HG02938 (cell line): ENCODE results near the gene KCNA5.

Experiments used
- ATAC-seq: cut with Tn5 transposase; IDR thresholded peaks from one replicate; pipeline ENCODE4 v1.9.1; 2021; ENCODE audit warnings: mild to moderate bottlenecking, moderate library complexity; ENCODE audit not compliant: unreplicated experiment

Gene KCNA5

DNA sequence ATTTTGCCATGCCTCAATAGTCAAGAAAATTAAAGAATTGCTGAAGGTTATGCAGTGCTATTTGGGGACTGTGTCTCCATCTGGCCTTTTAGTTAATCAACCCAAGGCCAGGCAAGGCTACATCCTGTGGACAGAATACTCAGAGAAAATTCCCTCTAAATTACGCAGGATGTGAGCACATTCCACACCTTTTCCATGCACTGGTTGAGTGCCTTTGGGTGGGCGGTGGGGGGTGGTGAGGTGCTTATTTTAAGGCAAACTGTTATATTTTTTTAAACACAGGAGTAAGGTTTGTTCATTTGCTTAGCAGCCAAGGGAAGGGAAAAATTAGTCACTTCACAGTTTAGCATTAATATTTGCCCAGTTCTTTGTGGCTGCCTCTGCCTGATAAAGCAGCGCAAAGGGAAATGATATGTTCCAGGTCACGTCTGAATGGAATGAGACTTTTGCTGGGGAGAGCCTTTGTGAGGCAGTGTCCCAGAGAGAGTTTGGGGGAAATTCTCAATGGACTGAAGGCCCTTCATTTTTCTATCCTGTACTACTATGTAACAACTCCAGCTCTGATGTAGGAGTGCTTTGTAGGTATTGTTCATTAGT, 17.2 kb upstream of the KCNA5 start:
- no peak for ATAC-seq

DNA sequence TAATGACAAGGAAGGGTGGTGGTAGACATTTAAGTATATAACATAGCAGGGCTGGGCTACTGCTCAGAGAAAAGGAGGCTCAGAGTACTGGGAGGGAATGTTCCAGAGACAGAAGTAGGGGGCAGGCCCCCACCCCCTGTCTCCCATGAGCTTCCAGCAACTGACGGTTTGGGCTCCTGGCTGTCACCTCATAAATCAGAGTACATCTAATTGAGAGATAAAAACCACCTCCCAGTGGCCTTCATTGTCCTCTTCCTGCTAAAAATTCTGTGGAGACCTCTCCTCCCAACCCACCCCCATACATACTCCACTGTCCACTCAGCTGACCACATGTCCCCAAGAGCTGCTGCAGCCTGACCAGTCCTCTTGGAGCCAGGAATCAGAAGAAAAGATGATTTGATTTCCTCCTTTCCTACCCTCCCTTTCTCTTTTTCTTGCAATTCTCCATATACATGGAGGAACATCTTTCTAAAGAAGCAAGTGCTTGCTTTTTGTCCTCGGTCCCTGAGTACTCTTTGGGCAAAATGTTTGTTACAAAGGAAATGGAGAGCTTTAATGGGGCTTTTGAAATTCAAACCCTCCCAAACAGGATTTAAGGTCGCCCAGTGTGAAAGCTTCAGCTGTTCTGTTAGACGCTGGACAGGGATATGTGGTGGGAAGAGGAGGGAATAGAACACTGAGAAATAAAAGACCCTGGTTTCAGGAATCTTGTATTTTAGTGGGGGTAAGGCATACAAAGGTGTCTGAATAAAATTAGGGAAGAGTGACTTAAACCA, 16.4 kb upstream of the KCNA5 start:
- no peak for ATAC-seq

DNA sequence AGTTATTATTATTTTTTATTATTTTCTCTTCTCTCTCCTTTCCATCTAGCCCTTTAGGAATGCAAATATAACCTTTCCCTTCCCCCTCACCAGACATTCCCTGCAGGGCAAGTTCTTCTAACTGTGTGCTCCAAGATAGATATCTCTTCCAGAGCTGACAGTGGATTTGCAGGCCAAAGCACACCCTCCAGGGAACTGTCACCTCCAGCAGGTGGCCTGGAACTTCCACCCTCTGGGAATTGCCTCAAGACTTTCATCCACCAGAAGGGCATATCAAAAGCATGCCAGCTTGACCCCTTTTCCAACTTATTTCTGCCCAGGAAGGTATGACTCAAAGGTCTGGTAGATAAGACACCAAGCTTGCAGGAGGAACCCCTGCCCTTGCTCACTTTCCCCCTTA, 13.6 kb upstream of the KCNA5 start:
- ATAC-seq = no peak

DNA sequence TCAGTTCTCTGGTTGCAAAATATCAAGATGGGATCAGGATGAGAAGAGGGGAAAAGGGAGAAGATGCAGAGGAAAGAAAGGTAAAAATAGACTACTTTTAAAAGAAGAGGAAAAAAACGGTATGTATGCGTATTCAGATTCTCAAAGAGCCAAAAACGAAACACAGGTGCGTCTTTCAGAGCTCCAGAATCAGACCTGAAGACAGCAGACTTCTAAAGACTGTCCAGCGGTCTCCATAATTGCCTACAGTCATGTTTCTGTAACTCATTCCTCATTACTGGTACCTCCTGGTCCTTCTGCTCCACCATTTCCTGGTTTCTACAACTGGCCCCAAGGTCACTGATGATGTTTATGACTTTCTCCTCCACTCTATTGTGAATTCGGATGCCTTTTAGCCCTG, 12.4 kb upstream of the KCNA5 start:
- ATAC-seq = no peak

DNA sequence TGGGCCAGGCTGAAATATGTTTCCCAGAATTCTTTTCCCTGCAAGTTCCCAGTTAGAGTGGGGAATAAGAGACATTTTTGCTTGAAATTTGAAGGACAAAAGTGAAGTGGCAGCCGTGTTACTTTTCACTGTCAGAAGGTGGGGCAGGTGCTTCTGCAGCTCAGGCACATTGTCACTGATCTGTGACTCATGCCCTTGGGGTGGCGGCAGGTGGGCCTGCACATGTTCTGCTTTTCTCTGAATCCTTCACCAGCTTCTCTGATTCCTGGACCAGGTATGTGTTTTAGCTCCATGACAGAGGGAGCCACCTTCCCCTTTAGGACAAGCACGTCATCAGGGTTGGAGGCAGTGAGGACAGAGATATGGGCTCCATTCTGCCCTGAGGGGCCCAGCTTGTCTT, 11.7 kb upstream of the KCNA5 start:
- ATAC-seq = no peak

DNA sequence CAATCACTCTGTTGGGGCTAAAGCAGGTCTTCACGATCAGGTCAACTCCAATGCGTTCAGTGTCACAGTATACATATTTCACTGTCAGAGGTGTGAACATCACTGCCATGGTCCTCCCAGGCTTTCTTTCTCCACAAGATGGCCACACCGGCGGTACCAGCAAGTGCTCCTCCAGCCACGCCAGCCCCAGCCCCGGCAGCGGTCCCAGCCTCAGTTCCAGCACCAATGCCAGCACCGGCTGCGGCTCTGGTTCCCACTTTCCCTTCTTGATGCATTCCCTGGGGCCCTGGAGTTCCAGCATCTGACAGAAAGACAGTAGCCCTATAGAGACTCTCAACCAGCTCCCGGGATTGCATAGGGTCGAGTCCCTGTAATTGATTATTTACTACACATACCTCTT, 10.9 kb upstream of the KCNA5 start:
- ATAC-seq = no peak

DNA sequence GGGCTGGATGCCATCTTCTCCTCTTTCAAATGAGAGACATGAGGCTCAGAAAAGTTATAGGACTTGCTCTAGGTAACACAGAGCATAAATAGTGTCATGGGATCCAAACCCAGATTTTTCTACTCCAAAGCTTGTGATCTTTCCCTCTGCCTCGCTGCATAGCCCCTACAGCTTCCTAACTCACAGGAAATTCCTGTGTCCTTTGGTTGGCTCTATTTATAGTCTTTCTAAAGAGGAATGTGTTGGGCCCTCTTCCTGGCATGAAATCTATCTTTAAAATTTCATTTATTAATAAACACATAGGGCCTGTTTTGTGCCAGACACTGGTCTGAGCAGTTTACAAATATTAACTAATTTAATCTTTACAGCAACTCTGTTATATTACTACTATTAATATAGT, 9.8 kb upstream of the KCNA5 start:
- ATAC-seq = no peak

DNA sequence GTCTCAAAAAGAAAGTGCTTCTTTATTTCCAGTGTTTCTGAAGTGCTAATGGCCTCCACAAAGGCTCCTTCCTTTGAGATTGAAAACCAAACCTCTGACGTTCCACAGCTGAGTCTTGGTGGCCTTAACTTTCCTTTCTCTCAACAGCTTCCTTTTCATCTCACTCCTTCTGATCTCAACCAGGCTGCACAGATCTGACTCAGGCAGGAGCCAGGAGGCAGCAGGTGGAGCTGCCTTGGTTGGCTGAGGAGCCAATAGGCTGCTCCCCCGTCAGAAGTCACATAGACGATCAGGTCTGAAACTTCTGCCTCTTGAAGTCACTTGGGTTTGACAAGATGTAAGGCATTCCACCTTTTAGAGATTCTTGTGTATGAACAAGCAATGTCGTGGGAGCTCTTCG, 9.1 kb upstream of the KCNA5 start:
- ATAC-seq = no peak

DNA sequence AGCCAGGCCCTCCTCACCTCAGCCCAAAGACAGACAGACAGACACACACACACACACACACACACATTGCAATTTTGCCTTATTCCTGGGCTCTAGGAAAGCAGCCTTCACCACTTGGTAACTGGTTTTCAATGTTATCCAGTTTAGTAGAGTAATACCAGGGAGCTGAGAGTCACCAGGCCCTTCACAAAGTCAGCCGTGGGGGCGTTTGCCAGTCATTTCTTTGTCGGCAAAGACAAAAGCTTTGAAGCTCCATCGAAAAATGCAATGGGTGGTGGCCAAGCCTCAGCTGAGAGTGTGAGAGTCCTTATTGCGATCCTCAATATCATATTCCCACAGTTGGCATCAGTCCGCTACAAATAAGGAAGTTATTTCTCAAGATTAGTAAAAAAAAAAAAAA, 8.1 kb upstream of the KCNA5 start:
- no peak for ATAC-seq

DNA sequence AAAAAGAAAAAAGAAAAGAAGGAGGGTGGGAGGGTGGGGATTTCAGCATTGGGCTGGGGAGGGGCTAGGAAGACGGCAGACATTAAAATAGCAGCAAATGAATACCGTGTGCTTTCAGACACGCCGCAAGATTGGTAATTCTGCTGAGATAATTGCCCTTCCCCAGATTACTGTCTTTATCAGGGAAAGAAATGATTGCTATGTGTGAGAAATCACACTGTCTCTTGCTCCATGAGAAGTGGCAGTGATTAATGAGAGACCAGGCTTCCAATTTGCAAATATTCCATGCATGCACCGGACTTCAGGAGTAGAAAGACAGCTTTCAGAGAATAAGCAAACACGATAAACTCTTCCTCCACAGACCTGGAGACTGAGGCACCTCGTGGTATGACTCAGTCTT, 7.6 kb upstream of the KCNA5 start:
- no peak for ATAC-seq

DNA sequence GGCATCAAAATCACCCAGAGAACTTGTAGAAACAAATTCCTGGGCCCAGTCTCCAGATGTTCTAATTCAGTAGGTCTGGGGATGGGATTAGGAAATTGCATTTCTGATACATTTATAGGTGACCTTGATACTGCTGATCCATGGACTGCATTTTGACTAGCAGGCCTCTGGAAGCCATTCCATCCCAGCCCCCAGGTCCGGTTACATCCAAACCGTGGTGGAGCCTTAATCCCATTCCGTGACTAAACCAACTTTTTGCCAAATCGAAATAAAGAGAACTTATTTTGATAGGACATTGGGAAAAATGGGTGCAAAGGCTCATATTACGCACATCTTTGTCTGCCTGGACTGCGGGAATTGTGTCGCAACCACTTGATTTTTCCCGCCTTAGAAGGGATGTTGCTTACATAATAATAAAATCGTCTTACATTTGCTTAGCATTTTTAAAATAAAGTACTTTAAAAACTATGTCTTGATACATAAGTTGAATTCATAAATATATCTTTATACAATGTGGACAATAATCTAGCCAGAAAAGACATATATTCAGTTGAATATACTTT, 5.8 kb upstream of the KCNA5 start:
- ATAC-seq = no peak

DNA sequence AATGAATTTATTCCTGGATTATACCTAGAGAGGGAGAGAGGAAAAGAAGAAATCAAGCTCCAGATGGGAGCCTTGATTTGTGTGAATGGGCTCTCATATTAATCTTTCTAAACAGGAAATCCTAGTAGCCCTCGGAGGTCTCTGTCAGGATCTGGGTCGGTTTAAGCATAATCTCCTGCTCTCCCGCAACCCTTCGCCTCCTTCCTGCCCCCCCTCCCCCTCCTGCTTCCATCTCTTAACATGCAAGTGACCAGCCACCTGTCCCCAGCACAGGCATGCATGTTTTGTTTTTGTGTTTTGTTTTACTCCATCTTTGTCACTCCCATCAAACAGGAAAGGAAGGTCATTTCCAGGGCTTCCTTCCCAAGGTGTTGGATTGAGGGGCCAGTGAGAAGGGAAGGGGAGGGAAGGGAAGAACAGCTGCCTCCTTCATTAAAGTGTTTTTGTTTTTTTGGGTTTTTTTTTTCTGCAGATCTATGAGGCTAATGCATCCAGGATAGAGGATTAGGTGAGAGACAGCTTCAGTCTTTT, 4.8 kb upstream of the KCNA5 start:
- no peak for ATAC-seq

DNA sequence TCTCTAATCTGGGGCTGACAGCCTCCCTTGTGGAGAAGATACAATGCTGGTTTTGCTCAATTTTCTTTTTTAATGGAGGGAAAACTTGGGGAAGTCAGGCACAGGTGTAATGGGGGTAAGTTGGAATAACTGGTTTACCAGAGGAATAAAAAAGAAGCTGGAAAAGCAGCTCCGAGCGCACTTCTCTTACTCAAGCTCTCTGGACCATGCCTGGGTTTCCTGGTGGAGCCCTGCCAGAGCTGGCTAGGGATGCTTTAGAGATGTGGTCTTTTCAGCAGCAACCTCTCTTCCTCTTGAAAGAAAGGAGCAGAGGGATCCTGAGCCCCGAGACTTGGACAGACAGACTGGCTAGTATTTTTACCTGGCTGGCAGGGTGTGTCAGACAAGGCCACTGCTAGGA, 3.9 kb upstream of the KCNA5 start:
- no peak for ATAC-seq

DNA sequence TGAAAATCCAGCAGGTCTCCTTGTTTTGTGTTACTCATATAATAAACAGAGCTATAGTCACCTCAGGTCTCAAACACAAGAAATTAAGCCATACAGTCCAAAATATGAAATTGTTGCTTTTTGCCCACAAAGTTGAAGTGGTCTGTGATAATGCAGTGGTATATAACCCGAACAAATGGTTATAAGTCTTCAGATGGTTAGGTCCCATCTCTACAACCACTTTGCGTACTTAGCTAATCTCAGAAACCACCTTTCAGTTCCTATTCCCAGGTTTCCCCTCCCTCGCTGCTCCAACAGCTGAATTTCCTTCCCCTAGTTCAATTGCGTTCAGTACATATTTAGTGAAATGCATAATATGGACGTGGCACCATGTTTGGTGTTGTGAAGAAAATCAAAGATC, 3.3 kb upstream of the KCNA5 start:
- no peak for ATAC-seq

DNA sequence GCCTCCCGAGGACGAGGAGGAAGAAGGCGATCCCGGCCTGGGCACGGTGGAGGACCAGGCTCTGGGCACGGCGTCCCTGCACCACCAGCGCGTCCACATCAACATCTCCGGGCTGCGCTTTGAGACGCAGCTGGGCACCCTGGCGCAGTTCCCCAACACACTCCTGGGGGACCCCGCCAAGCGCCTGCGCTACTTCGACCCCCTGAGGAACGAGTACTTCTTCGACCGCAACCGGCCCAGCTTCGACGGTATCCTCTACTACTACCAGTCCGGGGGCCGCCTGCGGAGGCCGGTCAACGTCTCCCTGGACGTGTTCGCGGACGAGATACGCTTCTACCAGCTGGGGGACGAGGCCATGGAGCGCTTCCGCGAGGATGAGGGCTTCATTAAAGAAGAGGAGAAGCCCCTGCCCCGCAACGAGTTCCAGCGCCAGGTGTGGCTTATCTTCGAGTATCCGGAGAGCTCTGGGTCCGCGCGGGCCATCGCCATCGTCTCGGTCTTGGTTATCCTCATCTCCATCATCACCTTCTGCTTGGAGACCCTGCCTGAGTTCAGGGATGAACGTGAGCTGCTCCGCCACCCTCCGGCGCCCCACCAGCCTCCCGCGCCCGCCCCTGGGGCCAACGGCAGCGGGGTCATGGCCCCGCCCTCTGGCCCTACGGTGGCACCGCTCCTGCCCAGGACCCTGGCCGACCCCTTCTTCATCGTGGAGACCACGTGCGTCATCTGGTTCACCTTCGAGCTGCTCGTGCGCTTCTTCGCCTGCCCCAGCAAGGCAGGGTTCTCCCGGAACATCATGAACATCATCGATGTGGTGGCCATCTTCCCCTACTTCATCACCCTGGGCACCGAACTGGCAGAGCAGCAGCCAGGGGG, 979 bp downstream of the KCNA5 start:
- ATAC-seq = no peak

DNA sequence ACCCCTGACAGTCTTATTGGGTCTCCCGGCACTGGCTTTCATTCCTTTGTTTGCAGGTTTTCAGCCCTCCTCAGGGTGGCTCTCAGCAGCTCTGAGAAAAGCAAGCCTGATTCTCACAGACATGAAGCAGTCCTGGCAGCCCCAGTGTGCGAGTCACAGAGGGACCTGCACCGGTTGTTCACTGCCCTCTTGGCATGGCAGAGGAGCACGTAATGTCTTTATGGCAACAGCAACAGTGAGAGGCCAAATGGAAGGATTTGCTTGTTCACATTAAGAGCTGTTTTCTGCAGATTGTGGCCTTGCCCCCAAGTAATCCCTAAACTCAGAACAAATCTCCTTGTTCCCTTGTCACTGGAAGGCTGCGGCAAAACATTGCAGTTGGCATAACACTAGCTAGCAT, 3.4 kb downstream of the KCNA5 start:
- no peak for ATAC-seq

DNA sequence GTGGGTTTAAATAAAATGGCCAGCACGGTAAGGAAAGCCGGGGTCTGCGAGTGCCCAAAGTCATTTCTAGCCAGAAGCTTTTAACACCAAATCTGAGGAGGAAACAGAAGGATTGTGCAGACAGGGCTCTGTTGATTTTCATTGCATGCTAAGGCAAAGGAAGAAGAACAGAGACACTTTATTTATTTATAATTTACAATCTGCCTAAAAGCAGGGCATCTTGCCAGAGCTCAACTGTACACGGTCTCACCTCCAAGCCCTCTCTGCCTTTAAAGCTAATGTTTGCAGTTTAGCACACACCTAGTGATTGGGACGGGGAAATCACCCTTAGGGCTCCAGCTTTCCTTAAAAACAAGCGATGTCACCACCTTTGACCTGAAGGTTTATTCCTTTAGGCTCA, 4.0 kb downstream of the KCNA5 start:
- no peak for ATAC-seq

DNA sequence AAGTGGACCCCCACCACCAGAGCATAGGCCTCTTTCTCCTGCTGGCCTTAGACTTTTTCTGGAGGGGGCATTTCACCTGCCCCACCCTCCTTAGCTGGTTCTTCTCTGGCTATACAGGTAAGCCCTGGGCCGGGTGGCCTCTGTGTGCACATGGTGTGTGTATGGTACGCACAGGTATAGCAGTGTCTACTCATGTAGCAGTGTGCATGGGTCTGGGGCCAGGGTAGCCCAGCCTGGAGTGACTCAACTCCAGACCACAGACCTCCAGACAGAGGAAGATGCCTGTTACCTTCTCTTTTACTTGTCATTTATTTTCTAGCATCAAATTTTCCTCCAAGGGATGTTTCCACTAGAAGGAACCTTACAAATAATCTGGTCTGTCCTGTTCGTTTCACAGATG, 6.9 kb downstream of the KCNA5 start:
- no peak for ATAC-seq

DNA sequence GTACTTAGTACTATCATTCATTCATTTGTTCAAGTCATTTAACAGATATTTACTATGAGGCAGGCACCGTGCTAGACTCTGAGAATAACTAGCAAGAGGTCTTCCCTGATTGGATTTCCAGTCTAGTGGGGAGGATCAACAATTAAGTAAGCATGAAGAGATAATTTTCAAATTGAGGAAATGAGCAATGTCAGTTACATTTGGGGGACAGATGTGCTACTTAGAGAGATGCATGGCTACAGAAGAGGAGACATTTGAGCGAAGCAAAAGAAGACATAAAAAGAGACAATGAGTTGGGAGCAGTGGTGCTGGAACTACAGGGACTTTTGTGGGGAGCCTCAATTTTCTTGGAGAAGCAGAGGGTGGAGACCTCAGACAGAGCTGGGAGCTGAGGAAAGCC, 7.7 kb downstream of the KCNA5 start:
- no peak for ATAC-seq

DNA sequence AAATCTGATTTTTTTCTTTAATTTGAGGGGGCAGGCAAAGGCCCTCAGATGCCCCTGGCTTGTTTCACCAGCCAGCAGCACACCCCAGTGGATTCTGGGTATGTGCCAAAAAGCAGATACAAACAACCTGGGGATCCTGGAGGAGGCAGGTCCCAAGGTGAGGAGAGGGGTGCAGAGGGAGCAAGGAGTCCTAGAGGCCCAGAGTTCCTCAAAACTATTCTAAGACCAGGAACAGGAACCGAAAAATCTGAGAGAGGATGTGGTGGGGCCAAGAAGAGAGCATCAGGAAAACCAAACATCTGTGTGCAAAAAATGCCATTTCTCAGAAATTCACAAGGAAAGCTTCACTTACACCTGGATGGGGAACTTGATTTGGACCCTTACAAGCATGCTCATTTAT, 8.2 kb downstream of the KCNA5 start:
- ATAC-seq = no peak

DNA sequence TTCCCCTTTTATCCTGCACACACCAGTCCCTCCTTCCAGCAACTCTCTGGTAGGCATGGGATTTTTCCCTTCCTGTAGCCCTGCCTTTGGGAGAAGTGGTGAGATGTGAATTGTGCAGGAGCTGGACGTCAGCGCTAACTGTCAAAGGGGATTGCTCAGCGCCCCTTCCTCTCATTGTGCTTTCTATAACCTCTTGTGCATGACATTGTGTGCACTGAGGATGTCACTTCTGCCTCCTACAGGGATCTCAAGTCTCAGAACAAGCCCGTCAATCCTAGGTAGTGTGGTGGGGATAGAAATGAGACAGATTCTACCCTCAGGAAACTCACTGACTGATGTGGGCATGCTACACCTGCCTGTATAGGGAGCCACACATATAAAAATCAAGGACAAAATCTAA, 8.7 kb downstream of the KCNA5 start:
- ATAC-seq = no peak
